HG02981 (cell line): ENCODE measurements around the gene ZFP3.
"Not testable (repeated sequence)": the region's sequence is repeated elsewhere in the genome, so short reads cannot be mapped to it uniquely, and the experiment has no call there.

Experiments
- ATAC-seq: cut with Tn5 transposase; IDR thresholded peaks from one replicate; pipeline ENCODE4 v1.9.1; 2021; ENCODE audit warnings: mild to moderate bottlenecking, moderate library complexity; ENCODE audit not compliant: unreplicated experiment

ZFP3 gene

DNA sequence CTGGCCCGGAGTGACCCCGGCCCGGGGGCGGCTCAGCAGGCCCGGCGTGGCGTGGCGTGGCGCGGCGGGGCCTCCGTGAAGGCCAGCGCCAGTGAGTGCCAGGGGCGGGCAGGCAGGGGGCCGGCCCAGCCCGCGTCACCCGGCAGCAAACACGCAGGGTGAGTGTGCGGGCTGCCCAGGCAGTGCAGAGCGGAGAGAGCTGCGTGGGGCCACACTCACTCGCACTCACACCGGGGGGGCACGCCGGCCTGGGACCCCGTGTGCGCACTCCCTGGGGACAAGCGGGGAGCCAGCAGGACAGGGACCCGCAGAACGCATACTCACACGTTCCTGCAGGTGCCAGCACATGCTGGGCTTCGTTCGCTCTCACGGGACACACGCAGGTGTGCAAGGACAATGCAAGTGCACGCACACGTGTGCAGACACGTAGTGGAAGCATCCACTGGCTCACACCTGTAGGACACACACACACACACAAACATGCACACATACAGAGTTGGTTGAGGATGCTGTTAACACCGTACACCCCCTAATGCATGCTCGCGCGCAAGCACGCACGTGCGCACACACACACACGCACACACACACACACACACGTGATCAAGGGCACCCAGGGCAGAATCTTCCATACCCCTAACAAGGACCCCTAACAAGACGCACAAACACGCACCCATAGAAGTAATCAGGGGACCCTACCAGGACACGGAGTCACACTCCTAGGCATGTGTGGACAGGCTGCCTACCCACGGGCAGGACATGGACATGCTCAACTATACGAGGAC is 45.3 kb downstream of the ZFP3 start:
- ATAC-seq, result no peak

DNA sequence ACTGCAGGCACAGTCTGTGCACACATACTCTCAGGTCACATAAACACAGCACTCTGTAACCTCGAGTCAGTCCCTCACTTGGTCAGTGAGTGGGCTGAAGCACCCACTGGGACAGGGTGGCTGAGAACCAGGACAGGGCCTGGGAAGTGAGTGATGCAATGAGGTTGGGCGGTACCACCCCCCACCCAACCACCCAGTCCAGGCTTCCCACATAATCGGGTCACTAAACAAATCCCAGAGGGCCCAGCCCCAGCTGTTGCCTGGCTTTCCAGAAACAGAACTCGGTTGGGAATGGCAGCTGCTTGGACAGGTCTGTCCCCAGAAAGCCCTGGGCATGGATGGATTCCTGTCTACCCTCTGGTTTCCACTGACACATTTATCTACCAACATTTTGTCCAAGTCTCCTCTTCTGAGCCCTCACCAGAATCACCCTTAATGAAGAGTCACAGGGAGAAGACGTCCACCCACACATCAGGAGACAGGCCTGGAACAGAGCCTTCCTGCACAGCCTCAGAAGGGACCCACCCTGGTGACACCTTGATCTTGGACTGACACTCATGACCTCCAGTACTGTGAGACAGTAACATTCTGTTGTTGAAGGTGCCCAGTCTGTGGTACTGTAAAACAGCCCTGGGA is 46.0 kb downstream of the ZFP3 start:
- not testable (repeated sequence) for ATAC-seq

DNA sequence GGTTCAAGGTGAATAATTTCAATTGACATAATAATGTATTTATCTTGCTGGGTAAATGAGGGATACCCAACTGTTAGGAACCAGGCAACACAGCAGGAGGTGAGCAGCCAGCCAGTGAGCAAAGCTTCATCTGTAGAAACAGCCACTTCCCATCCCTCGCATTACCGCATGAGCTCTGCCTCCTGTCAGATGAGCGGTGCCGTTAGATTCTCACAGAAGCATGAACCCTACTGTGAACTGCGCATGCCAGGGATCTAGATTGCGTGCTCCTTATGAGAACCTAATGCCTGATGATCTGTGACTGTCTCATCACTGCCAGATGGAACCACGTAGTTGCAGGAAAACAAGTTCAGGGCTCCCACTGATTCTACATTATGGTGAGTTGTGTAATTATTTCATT is 46.6 kb downstream of the ZFP3 start:
- ATAC-seq, result not testable (repeated sequence)

DNA sequence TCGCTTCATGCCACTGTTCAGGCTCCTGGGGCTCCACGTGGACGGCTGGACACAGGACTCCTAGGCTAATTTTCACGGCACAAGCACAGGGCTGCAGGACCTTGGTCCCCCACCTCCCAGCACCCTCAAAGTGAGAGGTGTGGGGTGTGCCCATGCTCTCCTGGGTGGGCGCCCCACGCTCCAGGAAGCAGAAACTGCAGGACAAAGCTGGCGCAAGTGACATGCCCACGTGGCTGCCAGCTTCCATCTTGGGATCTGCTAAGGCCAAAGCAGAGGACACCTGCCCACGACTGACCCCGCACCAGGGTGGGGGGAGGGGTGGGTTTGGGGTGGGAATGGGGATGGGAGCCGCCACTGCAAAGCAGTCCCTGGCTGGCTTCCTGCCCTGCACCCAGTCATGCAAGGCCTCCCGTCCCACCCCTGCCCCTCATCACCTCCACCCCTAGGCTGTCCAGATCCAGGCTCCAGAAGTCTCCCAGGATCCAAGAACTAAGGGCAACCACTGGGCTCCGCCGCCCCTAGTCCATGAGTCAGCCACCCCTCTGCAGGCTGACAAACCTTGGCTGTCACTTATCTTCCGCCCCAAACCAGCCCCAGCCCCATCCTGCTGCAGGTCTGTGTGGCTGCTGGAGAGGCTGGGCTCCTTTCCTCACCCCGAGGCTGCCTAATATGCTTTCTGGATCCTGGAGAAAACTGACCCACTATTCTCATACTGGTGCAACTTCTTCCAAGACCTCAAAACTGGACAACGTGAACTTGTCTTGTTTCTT is 48.6 kb downstream of the ZFP3 start:
- ATAC-seq, result no peak

DNA sequence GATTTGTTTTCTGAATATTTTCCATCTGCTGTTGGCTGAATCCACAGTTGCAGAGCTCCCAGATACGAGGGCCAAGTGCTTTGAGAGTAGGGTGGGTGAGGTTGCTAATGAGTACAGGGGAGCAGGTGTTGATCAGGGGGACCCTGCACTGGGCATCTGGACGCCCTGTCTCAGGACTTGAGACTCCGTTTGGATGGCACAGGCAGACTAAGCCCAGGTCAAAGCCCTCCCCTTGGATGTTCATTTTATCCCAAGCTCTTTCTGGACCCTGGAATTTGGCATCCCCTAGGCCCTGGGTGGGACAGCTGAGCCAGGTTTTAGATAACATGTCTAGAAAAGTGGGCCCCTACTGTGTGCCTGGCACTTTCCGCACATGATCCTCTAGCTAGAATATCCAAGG is 49.6 kb downstream of the ZFP3 start:
- no peak for ATAC-seq

DNA sequence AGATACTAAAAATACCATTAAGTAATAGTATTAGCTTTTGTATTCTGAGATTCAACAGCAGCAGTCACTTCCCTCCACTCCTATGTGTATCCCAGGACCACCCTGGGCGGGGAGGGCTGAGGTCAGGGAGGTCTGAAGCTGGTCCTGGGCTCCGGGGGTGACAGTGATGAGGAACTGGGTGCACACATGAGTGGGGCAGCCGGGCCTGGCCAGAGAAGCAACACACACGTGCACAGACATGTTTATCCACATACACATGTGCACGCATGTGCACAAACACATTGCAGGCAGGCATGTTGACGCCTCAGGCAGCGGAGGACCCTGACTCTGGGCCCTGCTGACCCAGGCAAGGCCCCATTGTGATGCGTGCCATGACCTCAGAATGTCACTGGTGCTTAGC is 50.1 kb downstream of the ZFP3 start:
- ATAC-seq, result not testable (repeated sequence)

DNA sequence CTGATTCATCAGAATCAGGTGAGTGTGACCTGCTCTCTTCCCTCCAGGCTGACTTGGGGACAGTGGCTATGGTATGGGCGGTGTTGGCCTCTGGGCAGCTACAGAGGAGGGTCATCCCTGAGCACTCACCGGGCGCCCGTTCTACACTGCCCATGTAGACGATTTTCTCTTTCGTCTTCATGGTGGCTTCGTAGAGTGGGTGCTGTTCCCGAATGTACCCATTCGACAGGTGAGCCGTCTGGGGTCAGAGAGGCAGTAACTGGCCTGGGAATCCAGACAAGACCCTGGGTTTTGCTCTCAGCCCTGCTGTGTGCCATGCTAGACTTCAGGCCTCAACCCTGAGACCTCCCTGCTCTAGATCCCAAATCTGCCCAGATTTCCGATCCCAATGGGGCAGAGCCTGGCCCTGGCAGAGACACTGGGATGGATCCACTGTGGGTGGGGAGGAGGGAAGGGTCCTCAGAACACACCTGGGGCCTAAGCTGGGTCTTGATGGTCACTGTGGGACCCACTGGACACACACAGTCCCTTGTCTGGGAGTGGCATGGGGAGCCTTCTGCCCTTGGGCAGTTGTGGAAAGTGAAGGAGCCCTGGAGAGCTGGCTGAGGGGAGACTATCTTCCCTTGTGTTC is 50.8 kb downstream of the ZFP3 start:
- no peak for ATAC-seq

DNA sequence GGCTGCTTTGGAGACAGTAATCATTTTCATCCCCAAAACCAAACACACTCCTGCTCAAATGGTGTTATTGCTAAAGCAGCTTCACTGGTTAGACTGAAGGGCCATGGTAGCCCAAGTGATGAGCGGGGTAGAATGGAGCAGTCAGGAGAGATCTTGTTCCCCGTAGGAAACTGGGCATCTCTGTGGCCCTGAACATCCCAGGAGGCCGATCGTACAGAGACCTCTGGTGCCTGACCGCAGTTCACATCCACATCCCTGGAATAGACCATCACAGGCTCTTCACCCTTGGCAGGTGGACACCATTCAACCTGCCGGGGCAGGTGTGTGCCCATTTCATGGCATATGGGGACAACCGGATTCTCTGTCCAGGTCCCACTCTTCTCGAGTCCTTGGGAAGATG is 51.5 kb downstream of the ZFP3 start:
- not testable (repeated sequence) for ATAC-seq

DNA sequence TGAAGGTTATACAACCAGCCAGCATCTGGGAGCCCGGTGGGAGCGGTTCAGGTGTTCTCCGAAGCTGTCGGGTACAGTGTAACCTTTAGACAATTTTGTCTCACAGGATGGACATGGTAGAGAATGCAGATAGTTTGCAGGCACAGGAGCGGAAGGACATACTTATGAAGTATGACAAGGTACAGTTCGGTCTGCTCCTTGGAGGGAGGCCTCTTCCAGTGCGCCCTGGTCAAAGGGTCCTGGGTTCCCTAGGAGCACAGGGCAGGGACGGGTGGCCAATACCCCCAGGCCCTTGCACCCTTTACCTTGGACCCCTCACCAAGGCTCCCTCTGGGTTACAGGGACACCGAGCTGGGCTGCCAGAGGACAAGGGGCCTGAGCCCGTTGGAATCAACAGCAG is 52.0 kb downstream of the ZFP3 start:
- not testable (repeated sequence) for ATAC-seq

DNA sequence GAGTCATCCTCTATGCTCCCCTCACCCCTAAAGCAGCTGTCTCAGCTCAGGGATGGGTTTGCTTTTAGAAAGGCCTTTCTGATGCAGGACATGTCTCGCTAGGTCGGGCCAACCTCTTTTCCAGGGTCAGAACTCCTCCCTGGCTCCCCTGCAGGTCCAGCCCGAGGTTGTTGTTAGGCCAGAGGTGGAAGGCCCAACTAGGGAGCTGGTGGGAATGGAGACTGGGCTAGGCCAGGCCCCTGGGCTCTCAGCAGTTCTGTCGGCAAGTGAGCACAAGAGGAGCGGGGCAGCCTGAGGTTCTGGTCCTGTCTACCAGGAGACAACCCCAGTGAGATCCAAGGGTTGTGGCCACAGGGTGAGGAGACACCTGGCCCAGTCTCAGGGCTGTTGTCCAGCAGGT is 52.4 kb downstream of the ZFP3 start:
- ATAC-seq, result not testable (repeated sequence)

DNA sequence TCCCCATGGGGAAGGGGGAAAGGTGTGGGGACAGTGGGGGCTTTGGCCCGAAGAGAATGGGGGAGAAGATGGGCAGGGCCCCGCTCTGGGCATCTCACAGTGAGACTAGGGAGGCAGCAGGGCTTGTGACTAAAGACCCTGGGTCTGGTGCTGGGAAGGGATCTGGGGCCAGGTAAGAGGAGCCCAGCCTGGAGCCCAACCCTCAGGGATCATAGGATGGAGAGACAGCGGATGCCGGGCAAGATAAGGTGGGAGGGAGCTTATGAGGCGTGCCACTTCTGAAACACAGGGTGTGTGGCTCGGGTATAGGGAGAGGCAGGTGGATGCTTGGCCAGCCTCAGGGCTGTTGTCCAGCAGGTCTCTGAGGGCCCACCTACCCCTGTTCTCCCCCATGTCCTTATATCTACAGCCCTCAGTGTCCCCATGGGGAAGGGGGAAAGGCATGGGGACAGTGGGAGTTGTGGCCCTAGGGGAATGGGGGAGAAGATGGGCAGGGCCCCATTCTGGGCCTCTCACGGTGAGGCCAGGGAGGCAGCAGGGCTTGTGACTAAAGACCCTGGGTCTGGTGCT is 53.0 kb downstream of the ZFP3 start:
- ATAC-seq, result no peak

DNA sequence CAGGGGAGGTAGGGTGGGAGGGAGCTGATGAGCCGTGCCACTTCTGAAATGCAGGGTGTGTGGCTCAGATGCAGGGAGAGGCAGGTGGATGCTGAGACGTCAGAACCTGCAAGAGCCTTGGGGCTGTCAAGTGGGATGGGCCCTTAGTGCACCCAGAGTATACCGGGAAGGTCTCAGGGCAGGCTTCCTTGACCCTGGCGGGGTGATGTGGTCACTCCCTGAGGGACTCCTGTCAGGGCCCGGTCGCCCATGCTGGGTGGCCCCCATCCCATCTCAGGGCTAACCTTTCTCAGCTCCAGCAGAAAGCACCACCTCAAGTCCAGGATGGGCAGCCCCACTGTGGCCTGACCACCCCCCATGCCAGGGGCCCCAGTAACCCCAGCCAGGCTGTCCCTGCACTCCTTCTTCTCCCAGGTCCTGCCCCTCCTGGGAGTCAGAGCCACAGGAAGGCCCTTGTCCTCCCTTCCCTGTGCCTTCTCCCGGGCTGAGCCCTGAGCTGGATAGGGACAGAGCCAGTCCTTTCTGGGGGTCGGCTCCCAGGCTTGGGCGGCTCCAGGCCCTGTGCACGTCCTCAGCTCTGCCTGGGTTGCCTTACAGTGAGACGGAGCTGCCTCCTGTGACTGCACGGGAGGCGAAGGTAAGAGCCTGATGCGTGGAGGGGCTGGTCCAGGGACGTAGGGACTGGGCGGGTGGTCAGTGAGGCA is 53.7 kb downstream of the ZFP3 start:
- not testable (repeated sequence) for ATAC-seq

DNA sequence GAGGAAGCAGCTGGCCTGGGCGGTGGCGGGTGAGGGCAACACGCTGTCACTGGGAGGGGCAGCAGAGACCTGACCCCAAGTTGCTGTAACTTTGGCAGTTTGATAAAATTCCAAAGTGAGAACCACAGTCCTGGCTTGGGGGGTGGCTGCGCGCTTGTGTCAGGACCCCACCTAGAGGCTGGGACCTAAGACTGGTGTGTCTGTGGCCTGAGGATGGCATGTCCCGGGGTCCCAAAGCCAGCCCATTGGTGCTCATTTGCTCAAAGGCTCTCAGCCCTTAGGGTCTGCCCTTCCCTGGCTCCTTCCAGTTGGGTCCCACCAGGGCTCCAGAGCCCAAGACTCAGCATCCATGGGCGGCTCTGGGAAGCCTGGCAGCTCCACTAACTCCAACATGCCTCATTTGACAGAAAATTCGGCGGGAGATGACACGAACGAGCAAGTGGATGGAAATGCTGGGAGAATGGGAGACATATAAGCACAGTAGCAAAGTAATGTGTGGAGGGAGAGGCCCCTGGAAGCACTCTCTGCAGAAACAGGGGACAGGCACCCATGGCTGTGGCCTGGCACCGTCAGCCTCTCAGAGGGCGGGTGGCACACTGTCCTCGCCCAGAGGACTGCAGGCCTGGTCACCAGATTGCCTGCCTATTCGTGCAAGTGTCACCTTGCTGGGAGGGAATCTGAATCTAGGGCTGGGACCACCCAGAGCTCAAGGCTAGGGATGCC is 54.4 kb downstream of the ZFP3 start:
- ATAC-seq, result not testable (repeated sequence)

DNA sequence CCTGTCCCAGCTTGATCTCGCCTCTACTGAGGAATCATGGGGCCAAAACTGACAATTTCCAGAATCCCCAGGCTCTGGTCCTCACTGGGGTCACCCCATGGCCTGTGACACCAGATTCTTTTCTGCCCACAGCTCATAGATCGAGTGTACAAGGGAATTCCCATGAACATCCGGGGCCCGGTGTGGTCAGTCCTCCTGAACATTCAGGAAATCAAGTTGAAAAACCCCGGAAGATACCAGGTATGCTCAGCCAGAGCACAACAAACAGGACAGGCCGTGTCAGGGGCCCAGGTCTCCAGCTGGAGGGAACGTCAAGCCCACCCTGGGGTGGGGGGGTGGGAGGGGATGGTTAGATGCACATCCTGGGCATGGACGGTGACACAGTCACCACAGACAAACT is 55.0 kb downstream of the ZFP3 start:
- ATAC-seq, result no peak

DNA sequence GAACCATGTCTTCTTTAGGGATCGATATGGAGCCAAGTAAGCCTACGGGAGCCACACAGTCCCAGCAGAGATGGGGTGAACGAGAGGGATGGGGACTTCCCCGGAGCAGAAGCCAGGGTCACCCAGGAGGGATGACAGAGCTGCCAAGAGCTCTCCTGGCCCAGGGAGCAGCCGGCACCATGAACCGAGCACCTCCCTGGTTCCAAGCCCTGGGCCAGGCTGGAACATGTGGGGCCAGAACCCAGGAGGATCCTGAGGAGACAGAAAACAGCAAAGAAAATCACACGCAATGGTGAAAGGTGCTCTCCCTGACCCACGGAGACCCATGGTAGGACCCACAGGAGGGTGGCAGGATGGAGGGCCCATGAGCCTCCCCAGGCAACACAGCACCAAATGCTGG is 55.7 kb downstream of the ZFP3 start:
- ATAC-seq, result not testable (repeated sequence)

DNA sequence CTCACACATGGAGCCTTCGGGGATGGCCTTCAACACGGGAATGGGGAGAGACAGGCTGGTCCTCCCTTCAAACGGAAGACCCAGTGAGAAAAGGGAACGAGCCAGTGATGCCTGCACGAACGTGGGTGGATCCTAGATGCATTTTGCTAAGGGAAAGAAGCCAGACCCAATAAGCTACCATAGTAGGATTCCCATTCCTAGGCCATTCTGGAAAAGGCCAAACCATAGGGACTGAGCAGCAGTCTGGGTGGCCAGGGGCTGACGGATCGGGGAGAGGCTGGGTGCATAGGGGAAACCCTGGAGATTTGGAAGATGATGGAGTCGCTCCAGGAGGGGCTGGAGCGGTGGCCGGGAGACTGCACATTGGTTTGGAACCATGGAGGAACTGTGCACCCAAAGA is 56.3 kb downstream of the ZFP3 start:
- ATAC-seq, result not testable (repeated sequence)

DNA sequence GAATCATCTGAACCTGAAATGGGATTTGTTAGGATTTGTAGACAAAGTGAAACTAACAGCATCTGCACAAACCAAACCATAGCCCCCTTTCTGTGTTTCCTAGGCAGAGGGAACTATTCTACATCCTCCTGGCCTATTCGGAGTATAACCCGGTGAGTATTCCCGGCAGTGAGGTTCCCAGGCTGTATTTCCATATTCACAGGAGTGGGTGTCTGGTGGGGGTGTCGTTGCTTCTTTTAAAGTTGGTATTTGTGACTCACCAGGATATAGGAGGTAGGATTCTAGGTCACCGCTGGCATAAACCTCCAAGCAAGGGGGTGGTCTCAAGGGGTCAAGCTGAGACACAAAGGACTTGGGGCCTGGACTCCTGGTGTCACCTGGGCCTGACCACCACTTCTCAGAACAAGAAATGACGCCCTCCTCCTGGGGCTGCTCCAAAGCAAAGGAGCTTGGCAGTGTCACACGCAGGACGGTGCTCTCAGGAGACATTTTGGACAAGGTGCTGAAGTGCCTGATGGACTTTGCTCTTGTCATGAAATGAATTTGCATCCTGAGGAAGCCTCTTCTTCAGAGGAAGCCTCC is 57.0 kb downstream of the ZFP3 start:
- ATAC-seq, result not testable (repeated sequence)

DNA sequence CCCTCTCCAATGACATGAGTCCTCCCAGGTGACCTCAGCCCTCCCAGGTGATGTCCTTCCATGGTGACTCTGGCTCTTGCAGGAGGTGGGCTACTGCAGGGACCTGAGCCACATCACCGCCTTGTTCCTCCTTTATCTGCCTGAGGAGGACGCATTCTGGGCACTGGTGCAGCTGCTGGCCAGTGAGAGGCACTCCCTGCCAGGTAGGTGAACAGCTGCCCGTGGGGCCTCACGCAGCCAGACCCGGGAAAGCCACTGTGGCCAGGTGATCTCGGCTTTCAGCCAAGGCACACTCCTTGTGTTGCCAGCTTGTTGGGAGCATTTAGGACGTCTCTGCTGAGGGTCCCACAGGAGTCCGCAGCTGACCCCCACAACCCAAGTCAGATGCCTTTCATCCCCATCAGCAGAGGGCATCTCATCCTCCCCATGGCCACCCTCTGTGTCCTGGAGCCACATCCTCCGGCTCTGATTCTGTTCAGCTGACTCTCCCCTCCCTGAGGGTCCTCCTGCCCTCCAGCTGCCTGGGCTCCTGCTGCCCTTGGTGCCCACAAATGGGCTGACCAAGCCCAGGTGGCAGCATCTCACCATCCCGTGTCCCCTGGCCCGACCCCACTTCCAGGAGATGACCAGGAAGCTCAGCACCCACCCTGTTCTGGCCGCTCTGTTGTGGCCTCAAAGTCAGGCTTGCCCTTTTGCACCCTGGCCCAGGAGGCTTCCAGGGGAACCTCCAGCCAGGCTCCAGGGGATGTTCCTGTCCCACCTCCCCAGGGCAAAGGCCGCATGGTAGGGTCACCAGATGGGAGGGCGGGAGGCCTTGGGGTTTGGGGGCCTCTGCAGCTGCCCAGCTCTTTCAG is 57.7 kb downstream of the ZFP3 start:
- no peak for ATAC-seq
